Subcutaneous preadipocyte (primary cell): ENCODE measurements around the gene POGK. TPM values are rescaled to one million over a fixed set of nuclear protein-coding genes. Genes with fewer than 3 reads are reported as not detected.

Experiments used
- total RNA-seq: library from RNA; depleted of rRNA; stranded (reverse); fragments of >200 nt; gene quantifications from 2 replicates; pipeline ENCODE4 v1.2.3, GENCODE V29; 2012

The POGK gene, protein sequence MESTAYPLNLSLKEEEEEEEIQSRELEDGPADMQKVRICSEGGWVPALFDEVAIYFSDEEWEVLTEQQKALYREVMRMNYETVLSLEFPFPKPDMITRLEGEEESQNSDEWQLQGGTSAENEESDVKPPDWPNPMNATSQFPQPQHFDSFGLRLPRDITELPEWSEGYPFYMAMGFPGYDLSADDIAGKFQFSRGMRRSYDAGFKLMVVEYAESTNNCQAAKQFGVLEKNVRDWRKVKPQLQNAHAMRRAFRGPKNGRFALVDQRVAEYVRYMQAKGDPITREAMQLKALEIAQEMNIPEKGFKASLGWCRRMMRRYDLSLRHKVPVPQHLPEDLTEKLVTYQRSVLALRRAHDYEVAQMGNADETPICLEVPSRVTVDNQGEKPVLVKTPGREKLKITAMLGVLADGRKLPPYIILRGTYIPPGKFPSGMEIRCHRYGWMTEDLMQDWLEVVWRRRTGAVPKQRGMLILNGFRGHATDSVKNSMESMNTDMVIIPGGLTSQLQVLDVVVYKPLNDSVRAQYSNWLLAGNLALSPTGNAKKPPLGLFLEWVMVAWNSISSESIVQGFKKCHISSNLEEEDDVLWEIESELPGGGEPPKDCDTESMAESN
- total RNA-seq = 23.1 and 30.9 TPM in 2 replicates

DNA sequence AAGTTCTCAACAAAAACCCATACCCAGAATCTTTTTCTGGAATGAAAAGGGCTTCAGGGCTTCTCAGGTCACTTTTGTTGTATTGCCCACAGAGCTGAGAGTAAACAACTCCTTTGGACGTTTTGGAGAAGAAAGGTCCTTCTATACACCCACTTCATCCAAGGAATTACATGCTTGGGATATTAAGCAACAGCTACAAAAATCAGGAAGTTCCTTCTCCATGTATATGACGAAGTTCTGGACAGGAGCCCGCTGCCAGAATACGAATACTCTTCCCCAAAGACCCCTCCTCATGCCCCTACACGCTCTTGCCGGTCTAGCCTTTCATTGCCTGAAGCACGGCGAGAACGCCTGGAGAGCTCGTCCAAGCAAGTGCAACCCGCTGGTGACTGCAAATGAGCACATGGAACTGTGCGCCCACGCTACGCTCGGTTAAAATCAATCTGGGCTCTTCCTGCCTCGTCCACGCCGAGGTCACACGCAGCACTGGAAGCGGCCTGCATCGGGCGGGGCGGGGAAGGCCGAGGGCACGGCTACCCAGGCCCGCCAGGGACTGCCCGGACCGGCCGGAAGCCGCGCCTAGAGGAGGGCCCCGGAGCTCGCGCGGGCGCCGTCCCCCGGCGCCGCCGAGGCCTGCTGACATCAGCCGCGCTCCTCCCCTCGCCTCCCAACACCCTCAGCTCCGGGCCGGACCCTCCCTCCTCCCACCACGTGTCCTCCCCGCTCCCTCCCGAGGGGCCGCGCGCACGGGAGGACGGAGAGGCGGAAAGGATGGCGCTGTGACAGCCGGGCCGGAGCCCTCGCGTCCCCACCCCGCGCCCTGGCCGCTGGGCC is at the start of gene POGK:
TSS of gene POGK (plus strand) at position 710 of the 834 bp plus-strand sequence. CDS start 1,482 bp downstream, outside the sequence.

DNA sequence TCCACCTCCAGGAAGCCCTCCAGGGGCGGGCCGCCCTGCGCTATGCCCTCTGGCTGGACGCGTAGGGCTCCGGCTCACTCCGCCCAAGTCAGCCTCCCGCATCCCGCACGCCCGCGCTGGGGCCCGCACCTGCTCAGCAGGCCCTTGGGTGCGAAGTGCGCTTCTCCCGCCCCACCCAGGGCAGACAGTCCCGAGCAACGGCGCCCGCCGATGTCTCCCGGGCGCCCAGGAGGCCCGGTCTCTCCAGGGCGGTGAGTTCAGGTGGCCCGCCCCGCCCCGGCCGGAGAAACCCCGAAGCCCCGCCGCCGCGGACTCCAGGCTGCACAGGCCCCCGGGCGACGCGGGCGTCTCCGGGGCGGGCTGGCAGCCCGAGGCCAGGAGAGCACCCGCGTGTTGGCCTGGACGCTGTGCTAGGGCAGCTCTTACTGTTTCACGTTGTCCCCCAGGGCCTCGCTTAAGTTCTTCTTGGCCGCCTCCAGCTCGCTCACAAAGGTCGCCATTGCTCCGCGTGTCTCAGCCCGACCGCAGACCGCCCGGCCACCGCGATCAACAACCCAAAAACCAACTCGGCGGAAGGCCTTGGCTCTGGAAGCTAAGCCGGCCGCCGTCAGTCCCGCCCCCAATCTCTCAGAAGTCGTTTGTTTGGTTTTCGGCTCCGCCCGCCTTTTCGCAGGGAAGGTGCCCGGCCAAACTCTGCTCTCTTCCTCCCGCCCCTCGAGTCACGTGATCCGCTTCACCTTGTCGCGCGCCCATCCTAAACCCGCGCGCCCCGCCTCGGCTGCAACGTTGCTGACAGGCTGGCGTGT is 36.7 kb downstream of the POGK start, which contains the start of gene TADA1:
TSS of gene TADA1 (minus strand) at position 531 of the 806 bp plus-strand sequence. CDS start at position 500, 31 bp downstream.

Other genes with a start within 250 kb of the POGK start
- 8.5 and 9.6 TPM in 2 replicates for gene TADA1, start 36.8 kb downstream of the POGK start, total RNA-seq
- under 0.01 TPM in 2 replicates for gene ILDR2, start 136.1 kb downstream of the POGK start, total RNA-seq
- gene MAEL, start 149.8 kb downstream of the POGK start, total RNA-seq = under 0.01 TPM in 1 of 2 replicates, not detected in the other